Endothelial cell of coronary artery (primary cell): ENCODE results near the gene CDC42BPA. TPM values are rescaled to one million over a fixed set of nuclear protein-coding genes. Genes with fewer than 3 reads are reported as not detected.

Experiments used
- total RNA-seq: library from RNA; depleted of rRNA; stranded (reverse); fragments of >200 nt; gene quantifications from 2 replicates; pipeline ENCODE4 v1.2.3, GENCODE V29; 2014

CDC42BPA gene
- 82.9 and 98.4 TPM in 2 replicates for total RNA-seq

GRCh38 chr1:227318016-227318852 lies at the start of gene CDC42BPA:
Gene CDC42BPA, minus strand, starts transcription at chr1:227318492. Its CDS starts 1,310 bp downstream, at chr1:227317182.

GRCh38 chr1:226940029-226940805 lies 378.1 kb downstream of the CDC42BPA start, which contains the start of gene COQ8A:
Gene COQ8A, plus strand, starts transcription at chr1:226940294. Its CDS starts 21,092 bp downstream, at chr1:226961386.

Other genes with a start within 250 kb of the CDC42BPA start
- gene ZNF678, start 245.1 kb upstream of the CDC42BPA start, total RNA-seq, result 10.5 and 11.4 TPM in 2 replicates